HPDE6-E6E7 (cell line): ENCODE data around the gene PTPRC.

Experiments used
- DNase-seq: peaks from one replicate; pipeline ENCODE4 v3.0.0; 2011; ENCODE audit warnings: missing footprints; ENCODE audit errors: extremely low spot score

Gene PTPRC

DNA sequence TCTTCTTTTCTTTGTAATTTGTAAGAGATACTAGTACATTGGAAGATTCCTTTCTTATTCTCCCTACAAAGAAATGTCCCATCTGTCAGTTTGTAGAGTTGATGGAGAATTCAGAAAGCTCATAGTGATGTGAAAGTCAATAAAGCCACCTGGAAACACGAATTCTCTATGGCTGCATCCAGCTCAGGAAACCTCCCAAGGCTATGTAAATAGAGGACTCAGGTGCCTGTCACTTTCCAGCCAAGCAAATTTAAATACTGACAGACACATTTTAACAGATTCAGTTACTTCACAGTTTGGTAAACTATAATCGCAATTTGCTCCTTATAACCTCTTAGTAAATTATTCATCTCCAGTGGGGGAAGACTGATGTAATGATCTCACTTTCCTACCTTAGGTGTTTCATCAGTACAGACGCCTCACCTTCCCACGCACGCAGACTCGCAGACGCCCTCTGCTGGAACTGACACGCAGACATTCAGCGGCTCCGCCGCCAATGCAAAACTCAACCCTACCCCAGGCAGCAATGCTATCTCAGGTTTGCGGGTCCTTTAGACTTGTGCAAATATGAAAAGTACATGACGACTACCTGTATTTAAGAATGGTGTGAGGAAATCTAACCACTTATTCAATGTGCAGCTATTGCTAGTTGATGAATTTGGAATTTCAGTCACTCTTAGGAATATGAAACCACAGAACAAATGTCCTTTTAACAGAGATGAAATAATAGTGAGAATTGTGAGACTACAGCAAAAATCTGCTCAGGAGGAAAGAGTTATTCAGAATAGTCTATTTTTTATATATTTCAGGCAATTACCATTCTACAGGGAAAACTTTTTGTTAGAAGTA, 60.6 kb downstream of the PTPRC start:
- peak; percentile 54 for DNase-seq

DNA sequence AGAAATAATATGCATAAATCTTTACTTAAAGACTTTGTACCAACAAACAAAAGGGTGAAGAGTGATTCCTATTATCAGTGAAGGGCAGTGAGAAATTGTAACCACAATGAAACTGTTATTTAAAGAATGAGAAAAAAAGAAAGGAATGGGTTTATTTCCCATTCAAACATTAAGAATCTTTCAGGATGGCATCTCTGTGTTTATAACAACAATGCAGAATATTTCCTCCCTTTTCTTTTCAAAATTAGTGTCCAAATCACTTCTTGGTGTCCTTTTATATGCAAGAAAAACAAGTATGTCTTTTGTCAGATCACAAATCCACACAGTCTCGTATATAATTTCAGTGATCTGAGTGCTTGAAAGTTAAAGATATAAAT, 61.2 kb downstream of the PTPRC start:
- DNase-seq: no peak

DNA sequence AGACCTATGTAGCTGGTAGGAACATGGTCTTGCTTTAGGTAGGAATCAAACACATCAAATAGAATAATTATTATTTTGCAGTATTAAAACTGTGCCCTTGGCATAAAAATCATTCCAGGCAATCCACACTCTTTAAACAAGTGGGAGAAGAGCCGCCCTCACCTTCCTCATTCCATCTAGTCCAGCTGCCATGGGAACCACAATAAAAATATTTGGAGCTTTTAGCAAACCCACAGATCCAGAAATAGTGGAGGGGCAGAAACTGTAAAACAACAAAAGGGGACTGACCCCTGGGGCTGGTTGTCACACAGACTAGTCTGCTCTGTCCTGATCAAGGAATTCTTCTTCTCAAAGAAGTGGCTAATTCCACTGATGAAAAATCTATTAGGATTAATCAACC, 61.6 kb downstream of the PTPRC start:
- no peak for DNase-seq

DNA sequence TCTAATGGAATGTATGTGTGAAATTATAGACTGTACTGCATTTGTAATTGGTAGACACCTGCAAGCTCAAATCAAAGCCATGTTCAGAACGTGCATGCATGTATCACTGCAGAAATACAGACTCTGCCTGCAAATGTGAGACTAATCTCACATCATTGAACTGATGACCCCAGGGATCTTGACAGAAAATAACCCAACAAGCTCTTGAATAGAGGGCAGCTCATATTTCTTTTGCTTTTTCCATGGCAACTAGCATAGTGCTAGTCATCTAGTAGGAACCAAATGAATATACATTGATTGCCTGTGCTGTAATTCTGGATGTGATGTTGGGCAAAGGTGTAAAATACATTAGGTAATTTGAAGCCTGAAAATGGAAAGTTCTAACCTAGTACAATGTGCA, 62.4 kb downstream of the PTPRC start:
- DNase-seq: no peak

DNA sequence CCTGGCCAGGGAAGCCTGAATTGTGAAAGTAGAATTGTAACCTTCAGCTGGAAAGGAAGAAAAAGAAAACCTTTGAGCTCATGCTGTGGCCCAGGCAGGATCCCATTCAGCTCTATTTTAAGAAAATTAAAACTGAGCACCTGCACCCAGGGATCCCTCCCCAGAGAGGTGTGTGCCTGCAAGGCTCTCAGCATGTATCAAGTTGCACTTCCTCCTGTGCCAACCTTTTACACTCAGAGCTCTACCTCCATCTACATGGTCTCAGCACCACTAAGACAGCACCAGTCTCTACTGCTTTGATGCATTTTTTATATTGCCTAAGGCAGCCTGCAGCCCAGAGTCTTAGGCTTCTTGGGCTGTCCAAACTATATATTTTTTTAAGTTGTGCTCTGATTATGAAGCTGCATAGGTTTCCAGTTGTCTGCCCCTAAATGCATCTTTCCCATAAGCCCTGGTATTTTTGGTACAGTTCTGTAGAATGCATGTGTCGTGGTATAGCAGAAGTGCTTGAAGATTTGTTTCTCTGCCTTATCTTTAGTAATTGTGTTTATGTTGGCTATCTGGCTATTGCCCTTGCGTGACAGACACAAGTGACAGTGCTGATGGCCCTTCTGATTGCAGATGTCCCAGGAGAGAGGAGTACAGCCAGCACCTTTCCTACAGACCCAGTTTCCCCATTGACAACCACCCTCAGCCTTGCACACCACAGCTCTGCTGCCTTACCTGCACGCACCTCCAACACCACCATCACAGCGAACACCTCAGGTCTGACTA, 63.1 kb downstream of the PTPRC start:
- DNase-seq: no peak

DNA sequence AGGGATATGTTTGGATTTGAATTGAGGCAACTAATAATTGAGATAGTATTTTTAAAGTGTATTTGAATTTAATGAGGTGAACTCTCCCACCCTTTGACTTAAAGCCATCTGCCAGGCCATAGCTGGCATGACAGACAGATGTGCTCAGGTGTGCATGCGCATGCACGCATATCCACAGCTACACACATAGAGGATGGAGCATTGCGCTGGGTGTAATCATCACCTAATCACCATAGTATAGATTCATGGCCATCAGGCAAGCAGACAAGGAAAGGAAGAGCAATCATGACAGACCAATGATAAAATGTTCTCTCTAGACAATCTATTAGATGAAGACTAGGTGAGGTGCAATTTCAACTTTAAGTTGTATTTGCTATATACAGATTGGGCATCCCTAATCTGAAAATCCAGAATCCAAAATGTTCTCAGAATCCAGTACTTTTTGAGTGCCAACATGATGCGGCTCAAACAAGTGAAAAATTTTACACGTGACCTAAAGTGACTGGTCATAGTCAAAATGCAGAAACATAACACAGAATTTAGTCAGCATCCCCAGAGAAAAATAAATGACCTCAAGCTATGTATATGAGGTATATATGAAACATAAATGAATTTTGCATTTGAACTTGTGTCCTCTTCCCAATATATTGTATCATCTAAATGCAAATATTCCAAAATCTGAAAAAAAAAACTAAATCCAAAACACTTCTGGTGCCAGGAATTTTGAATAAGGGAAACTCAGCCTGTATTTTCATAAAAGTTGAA, 70.1 kb downstream of the PTPRC start:
- DNase-seq: no peak

DNA sequence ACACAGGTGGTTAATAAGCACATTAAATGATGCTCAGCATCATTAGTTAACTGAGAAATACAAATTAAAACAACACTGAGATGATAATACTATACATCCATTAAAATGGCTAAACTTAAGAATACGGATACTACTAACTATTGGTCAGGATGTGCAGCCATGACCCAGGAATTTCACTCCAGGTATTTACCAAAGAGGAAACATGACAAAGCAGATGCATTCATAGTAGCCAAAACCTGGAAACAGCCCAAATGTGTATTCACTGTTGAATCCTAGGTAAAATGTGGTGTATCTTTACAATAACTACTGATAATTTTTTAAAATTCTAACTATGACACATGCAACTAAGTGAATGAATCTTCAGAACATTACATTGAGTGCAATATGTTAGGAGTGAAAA, 73.0 kb downstream of the PTPRC start:
- DNase-seq: no peak

DNA sequence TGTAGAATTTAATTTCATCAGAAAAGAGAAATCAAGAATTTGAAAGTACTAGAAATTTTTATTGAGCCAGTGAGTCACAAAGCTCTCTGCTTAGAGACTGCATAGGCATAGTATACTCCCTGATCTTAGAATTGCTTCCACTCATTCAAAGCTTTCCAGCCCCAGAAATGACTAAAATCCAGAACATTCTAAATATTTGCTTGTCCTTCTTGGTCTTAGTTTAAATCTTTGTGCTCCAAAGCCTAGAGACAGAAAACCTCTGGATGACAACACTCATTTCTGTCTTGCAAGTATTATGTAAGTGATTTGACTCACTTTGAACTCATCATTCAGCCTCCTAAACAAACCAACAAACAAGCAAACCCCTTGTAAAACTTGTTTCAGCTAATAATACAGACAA, 74.2 kb downstream of the PTPRC start:
- no peak for DNase-seq

DNA sequence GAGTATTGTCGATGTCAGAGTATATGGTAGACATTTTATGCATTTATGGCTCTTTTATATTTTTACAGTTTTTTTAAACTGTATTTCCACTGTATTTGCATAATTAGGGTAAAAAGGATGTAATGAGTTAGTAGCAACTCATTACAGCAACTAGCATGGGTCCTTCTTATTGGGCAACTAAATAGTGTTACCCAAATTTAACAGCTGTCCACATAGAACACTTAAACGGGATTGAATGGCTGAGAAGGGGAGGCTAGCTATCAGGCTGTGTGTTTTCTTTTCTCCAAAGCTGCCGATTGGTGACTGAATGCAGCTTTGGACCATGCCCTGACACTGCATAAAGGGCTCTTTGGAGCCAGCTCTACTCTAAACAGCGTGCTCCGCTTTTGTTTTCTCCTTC, 75.4 kb downstream of the PTPRC start:
- no peak for DNase-seq

DNA sequence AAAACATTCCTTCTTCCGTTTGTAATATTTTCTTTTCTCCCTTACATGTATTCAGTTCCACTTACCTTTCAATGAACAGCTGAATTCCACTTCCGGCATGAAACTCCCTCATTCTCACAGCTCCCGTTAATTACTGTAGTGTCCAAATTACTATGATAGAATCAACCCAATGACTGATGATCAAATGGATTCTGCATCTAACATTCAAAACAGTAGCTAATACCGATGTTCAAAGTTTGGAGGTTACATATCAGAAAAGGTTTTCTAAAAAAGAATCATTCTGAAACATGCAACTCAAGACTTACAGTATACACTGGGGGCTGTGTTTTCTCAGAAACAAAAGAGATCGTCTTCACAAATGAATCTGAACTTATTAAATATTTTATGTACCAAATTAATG, 77.2 kb downstream of the PTPRC start:
- no peak for DNase-seq

DNA sequence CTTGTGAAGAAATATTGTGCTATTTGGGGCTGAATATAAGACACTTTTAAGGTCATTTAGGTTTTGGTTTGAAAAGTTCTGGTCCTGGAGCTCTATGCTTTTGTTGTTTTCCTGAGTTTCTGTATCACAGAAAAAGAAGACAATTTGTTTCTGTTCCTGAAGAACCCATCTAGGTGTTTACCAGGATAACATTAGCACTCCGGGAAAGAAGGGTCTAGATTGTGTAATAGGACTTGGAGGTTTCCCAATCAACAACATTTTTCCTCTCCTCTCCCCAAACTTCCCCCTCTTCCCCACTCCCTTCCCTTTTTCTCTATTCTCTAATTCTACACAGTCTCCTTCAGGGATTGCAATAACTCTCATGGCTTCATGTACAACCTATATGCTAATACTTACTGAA, 78.7 kb downstream of the PTPRC start:
- DNase-seq: no peak

DNA sequence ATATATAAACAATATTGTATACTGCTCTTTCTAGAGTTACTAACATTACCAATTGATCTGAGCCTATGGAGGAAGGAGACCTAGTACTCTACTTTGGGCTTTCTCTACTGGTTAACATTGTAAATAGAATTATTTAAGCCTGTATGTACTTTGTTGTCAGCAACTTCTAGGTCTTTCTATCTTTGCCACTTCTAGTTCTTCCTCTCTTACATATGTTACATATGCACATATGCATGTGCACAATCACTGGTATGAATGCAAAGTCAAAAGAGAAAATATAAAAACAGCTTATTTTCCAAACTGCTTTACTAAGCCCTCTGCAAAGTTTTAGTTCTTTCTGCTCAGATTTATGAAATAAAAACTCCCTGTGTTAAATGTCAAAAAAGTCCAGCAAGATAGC, 84.3 kb downstream of the PTPRC start:
- DNase-seq: no peak

DNA sequence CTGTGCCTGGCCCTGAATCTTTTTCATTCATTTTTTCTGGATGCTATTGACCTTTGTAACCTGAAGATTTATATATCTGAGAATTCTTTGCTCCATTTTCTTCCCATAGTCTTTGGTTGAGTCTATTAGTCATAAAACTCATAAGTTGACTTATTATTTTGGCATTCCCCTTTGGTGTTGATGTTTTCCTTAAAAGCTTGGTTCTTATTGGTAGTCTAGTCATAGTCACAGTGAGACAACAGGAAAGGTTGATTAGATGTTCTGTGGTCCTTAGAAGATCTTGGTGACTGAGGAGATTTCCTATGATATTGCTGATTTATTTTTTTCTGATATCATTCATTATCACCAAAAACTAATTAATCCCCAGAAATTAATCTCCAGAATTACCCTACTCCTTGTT, 86.2 kb downstream of the PTPRC start:
- no peak for DNase-seq

DNA sequence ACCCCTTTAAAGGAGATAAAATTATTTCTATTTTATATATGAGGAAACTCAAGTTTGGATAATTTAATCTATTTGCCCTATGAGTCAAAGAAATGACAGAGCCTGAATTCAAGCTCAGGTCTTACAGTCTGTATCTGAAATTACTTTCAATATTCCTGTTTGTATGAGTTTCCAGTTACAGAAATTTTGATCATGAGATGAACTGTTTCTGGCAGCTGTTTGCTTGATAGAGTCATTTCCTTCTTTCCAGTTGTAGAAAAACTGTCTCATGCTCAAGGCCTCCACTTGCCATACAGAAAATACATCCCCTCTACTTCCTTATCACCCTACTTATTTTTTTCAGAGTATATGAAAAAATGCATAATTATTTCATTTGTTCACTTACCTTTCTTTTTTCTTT, 87.6 kb downstream of the PTPRC start:
- no peak for DNase-seq

DNA sequence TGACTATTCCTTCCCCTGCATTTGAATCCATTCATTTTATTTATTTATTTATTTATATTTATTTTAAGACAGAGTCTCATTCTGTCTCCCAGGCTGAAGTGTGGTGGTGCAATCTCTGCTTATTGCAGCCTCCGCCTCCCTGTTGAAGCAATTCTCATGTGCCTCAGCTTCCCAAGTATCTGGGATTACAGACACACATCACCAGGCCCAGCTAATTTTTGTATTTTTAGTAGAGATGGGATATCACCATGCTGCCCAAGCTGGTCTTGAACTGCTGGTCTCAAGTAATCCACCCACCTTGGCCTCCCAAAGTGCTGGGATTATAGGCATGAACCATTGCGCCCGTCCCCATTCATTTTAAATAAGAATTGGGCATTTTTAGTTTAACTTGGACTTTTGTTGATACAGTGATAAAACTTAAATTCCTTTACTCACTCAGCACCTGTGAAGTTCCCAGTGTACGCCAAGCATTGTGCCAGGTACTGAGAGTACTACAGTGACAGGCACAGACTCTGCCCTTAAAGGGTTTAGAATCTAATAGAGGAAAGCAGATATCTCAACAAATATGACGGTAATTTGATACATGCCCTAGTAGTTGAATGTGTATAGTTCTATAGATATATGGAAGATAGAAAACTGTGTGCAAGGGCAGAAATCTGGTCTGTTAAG, 90.5 kb downstream of the PTPRC start:
- no peak for DNase-seq

DNA sequence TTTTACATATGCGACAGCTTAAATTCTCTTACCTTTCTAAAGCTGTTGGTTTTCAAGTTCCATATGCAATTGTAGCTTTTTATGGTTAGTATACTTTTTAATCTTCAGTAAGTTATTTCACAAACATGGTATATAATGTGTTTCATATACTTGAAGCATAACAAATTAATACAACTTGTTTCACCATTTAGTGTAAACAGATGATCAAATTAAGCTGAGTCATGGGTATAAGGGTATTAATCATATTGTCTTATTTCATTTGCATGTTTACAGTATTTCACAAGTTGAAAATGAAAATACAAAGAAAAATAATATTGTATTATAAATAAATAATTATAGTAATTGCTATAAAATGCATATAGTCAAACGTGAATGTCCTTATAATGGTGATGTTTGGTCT, 92.1 kb downstream of the PTPRC start:
- no peak for DNase-seq

DNA sequence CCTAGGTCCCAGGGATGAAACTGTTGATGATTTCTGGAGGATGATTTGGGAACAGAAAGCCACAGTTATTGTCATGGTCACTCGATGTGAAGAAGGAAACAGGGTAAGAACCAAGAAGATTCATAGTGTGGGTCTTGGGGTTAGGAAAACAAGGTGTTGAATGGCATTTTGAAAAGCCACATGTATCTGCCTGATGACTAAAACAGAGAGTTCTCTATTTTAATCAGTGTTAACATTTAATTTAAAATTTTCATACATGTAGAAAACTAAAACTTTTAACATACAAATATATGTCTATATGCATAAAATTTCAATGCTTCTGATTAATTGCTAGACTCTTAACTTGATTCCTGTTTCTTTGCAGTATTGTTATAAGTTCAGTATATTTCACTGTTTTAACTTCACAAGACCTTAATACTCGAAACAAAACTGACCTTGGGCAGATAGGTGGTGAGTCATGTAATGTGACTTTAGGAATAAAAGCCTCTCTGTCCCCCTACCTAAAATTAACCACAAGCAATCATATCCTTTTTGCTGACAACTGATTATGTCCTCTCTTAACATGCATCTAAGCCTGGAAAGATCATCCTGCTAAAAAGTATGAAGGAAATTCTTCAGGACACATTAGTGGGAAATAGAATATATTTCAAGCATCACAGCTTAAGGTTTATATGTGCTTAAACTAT, 95.6 kb downstream of the PTPRC start:
- DNase-seq: no peak

DNA sequence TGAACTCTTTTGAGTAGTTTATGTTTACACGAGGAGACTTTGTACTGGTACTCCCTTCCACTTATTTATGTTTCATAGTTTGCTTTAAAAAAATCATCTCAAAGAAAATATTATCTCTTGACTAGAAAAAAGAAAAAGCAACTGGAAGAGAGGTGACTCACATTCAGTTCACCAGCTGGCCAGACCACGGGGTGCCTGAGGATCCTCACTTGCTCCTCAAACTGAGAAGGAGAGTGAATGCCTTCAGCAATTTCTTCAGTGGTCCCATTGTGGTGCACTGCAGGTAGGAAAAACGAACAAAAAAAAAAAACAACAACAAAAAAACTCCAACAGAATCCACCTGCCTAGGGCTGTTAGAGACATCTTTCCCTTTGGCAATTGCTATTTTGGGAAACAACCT, 102.9 kb downstream of the PTPRC start:
- no peak for DNase-seq

DNA sequence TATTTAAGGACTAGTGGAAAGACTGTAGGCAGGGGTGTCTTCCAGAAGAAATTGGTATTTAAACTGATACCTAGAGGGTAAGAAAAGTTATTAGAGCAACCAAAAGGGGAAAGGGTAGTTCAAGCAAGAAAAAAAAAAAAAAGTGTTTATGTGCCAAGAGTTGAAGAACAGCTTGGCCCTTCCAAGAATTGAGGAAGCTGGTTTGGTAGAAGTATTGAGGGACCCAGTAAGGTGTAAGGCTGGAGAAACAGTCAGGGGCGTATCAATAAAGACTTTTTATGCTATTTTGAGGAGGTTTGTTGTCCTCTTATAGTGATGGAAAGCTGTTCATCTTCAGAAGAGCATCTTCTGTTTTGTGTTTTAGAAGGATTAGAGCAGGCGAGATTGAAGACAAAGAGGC, 108.3 kb downstream of the PTPRC start:
- DNase-seq: no peak

DNA sequence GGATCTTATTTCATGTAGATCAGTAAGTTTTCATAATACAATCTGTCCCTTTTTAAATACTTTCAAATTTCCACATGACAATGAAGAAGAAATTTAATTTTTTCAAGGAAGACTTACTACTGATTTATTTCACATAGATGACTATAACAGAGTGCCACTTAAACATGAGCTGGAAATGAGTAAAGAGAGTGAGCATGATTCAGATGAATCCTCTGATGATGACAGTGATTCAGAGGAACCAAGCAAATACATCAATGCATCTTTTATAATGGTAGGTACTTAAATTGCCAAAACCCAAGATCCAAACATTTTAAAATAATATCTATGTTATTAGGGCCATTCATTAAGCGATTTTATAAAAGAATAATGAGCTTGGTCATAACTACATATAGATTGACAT, 110.4 kb downstream of the PTPRC start:
- DNase-seq: no peak

DNA sequence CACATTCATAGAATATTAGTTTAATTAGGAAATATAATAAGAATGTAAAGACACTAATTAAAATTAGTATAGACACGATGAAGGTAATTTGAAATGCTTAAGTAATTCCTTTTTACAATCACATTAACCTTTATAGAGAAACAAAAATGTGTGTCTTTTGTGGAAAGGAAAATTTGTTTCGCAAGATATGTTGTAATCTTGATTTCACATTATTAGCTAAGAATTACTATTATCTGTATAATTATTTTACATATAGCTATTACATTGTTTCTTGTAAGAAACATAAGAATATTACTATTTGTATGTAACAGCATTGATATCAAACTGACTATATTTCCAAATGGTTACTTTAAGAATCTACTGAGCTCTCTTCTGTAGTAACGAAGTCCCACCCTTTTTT, 111.2 kb downstream of the PTPRC start:
- no peak for DNase-seq

DNA sequence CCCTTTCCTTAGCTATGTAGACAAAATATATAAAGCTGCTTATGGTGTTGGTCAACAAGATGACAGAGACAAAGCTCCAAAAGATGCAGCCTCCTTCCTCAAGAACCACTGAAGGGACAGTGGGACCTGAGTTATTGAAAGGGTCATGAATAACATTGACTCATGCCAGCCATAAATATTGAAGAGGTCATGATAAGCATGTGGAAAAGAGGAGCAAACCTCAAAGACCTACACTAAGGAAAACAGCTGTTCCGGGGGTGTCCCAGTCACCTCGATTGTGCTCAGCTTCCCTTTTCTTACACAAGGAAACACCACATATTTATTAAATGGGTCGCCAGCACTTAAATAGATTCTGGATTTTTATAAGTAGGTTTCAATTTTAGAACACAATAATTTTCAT, 112.9 kb downstream of the PTPRC start:
- DNase-seq: no peak
